ENCODE measurements around the gene ATRX. TPM values are rescaled to one million over a fixed set of nuclear protein-coding genes. Genes with fewer than 3 reads are reported as not detected.

ATRX gene
- total RNA-seq, 4 donors from 2014 or later: 34.7 to 75.9 (median 50.5) TPM

DNA sequence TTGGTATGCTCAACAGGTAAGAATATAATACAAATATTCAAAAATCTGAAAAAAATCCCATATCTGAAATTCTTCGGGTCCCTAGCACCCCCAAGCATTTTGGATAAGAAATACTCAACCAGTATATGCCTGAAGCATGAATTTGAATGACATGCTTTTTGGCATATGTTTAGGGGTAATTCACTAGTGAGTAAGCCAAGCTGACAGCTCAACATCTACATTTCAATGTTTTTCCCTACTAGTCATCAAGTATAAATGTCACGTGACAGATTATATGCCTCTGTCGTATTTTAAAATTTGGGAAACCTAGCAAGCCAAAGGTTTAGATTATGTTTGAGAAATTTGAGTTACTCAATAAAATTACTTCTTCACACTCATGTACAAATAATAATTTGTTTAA lies 213.7 kb downstream of the ATRX start:
- no peak for ATAC-seq
- no peak for DNase-seq
- H3K36me3 ChIP-seq: no peaks in the 10 kb centered on the region
- no peak overlapping the region for H3K4me3 ChIP-seq
- no peak overlapping the region for H3K27ac ChIP-seq
- in situ Hi-C loops (cut with MboI; ENCODE audit: low sequenced_read_pairs in 4 of 4): no loop called here
- no peaks in the 10 kb centered on the region for H3K9me3 ChIP-seq
- no peaks in the 10 kb centered on the region for H3K4me1 ChIP-seq
- no peaks in the 10 kb centered on the region for H3K27me3 ChIP-seq
- intact Hi-C loops (cut with DNase I; ENCODE audit: low total_unique reads): no loop called here
- TF ChIP-seq POLR2A (IDR thresholded peaks at IDR 0.05): no peak
- TF ChIP-seq, protein P1, sequence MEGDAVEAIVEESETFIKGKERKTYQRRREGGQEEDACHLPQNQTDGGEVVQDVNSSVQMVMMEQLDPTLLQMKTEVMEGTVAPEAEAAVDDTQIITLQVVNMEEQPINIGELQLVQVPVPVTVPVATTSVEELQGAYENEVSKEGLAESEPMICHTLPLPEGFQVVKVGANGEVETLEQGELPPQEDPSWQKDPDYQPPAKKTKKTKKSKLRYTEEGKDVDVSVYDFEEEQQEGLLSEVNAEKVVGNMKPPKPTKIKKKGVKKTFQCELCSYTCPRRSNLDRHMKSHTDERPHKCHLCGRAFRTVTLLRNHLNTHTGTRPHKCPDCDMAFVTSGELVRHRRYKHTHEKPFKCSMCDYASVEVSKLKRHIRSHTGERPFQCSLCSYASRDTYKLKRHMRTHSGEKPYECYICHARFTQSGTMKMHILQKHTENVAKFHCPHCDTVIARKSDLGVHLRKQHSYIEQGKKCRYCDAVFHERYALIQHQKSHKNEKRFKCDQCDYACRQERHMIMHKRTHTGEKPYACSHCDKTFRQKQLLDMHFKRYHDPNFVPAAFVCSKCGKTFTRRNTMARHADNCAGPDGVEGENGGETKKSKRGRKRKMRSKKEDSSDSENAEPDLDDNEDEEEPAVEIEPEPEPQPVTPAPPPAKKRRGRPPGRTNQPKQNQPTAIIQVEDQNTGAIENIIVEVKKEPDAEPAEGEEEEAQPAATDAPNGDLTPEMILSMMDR (IDR thresholded peaks at IDR 0.05 in 4 of 5, conservative IDR thresholded peaks at IDR 0.05 in 1 of 5): no peak

DNA sequence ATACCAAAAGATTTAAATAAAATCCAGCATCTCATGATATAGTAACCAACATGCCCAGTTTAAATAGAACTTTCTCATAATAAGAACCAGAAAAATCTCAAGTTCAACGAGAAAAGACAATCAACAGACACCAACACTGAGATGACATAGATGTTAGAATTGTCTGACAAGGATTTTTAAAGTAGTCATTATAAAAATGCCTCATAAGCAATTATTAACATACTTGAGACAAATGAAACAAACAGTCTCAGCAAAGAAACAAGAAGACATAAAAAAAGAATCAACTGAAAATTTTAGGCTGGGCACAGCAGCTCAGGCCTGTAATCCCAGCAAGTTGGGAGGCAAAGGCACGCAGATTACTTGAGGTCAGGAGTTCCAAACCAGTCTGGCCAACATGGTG lies 220.7 kb downstream of the ATRX start:
- ATAC-seq (no peak), DNase-seq (no peak)
- Histone ChIP-seq H3K4me1 (no peaks in the 10 kb centered on the region), H3K27ac (no peak overlapping the region), H3K36me3 (no peaks in the 10 kb centered on the region), H3K4me3 (no peak overlapping the region), H3K9me3 (no peaks in the 10 kb centered on the region), H3K27me3 (no peaks in the 10 kb centered on the region)
- intact Hi-C loops (cut with DNase I; ENCODE audit: low total_unique reads): no loop called here
- in situ Hi-C loops (cut with MboI; ENCODE audit: low sequenced_read_pairs in 4 of 4): no loop called here
- TF ChIP-seq POLR2A (IDR thresholded peaks at IDR 0.05): no peak
- TF ChIP-seq, protein P1 (IDR thresholded peaks at IDR 0.05 in 4 of 5, conservative IDR thresholded peaks at IDR 0.05 in 1 of 5): no peak

DNA sequence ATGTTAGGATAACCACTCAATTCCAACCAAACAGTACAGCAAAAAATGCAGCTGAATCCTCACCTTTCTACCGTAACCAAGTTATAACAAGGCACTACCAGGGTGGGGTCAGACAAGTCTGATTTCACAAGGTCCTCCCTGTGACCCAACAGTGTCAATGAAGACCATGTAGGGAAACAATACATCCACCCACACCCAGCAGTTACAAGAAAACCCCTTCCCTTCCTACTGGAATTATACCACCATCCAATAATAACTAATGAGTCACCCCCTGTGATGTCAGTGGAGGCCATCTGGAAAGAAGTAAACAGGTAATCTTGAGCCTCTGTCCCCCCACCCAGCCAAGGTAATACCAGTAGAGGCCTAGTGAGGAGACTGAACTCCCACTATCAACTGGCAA lies 221.2 kb downstream of the ATRX start:
- no peaks in the 10 kb centered on the region for H3K36me3 ChIP-seq
- H3K27me3 ChIP-seq: no peaks in the 10 kb centered on the region
- no peaks in the 10 kb centered on the region for H3K9me3 ChIP-seq
- in situ Hi-C loops (cut with MboI; ENCODE audit: low sequenced_read_pairs in 4 of 4): no loop called here
- intact Hi-C loops (cut with DNase I; ENCODE audit: low total_unique reads): no loop called here
- DNase-seq (no peak), ATAC-seq (no peak)
- TF ChIP-seq POLR2A (IDR thresholded peaks at IDR 0.05): no peak
- TF ChIP-seq, protein P1 (IDR thresholded peaks at IDR 0.05 in 4 of 5, conservative IDR thresholded peaks at IDR 0.05 in 1 of 5): no peak
- no peak overlapping the region for H3K4me3 ChIP-seq
- H3K4me1 ChIP-seq: no peaks in the 10 kb centered on the region
- H3K27ac ChIP-seq: no peak overlapping the region

DNA sequence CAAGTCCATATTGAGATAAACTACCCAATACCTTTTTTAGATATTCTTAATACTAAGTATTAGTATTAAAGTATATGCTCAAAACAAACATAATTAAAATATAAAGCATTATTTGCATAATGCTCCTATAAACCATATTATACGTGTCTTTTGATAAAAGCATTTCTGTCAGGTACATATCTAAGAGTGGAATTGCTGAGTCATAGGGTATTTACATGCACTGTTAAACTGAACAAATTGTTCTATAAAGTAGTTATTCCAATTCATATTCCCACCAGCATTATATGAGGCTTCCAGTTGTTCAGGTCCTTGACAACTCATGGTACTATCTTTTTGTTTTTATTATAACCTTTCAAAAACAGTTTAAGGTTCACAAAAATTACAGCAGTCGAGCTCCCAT lies 224.6 kb downstream of the ATRX start:
- Histone ChIP-seq H3K9me3 (no peaks in the 10 kb centered on the region), H3K27me3 (no peaks in the 10 kb centered on the region), H3K4me3 (no peak overlapping the region), H3K4me1 (no peaks in the 10 kb centered on the region), H3K27ac (no peak overlapping the region), H3K36me3 (no peaks in the 10 kb centered on the region)
- intact Hi-C loops (cut with DNase I; ENCODE audit: low total_unique reads) (no loop called here), in situ Hi-C loops (cut with MboI; ENCODE audit: low sequenced_read_pairs in 4 of 4) (no loop called here)
- no peak for TF ChIP-seq POLR2A (IDR thresholded peaks at IDR 0.05)
- TF ChIP-seq, protein P1 (IDR thresholded peaks at IDR 0.05 in 4 of 5, conservative IDR thresholded peaks at IDR 0.05 in 1 of 5): no peak
- ATAC-seq: no peak
- no peak for DNase-seq

DNA sequence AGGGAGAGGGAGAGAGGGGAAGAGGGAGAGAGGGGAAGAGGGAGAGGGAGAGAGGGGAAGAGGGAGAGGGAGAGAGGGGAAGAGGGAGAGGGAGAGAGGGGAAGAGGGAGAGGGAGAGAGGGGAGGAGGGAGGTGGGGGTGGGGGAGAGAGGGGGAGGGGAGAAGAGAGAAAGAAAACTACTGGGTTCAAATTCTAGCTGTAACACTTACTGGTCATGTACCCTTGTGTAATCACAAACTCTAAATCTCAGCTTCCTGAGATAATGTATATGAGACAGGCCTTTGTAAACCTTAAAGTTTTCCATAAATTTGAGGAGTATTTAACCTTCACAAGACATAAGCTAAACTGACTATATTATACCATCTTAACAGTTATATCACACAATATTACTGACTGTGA lies 229.7 kb downstream of the ATRX start:
- ATAC-seq: no peak
- in situ Hi-C loops (cut with MboI; ENCODE audit: low sequenced_read_pairs in 4 of 4): no loop called here
- Histone ChIP-seq H3K4me3 (no peak overlapping the region), H3K27ac (no peak overlapping the region), H3K4me1 (no peaks in the 10 kb centered on the region), H3K27me3 (no peaks in the 10 kb centered on the region), H3K9me3 (no peaks in the 10 kb centered on the region), H3K36me3 (no peaks in the 10 kb centered on the region)
- intact Hi-C loops (cut with DNase I; ENCODE audit: low total_unique reads): no loop called here
- TF ChIP-seq POLR2A (IDR thresholded peaks at IDR 0.05): no peak
- TF ChIP-seq, protein P1 (IDR thresholded peaks at IDR 0.05 in 4 of 5, conservative IDR thresholded peaks at IDR 0.05 in 1 of 5): no peak
- no peak for DNase-seq

Measured in gastrocnemius medialis (tissue), 4 donors.